ENCODE results near the gene PTPRD.

- TF ChIP-seq, protein P1, sequence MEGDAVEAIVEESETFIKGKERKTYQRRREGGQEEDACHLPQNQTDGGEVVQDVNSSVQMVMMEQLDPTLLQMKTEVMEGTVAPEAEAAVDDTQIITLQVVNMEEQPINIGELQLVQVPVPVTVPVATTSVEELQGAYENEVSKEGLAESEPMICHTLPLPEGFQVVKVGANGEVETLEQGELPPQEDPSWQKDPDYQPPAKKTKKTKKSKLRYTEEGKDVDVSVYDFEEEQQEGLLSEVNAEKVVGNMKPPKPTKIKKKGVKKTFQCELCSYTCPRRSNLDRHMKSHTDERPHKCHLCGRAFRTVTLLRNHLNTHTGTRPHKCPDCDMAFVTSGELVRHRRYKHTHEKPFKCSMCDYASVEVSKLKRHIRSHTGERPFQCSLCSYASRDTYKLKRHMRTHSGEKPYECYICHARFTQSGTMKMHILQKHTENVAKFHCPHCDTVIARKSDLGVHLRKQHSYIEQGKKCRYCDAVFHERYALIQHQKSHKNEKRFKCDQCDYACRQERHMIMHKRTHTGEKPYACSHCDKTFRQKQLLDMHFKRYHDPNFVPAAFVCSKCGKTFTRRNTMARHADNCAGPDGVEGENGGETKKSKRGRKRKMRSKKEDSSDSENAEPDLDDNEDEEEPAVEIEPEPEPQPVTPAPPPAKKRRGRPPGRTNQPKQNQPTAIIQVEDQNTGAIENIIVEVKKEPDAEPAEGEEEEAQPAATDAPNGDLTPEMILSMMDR (conservative IDR thresholded peaks at IDR 0.05; ENCODE audit: low read length): no peak
- no peak for TF ChIP-seq EZH2phosphoT487 (IDR thresholded peaks at IDR 0.05; ENCODE audit: borderline replicate concordance, low read depth, low read length)
Observed at GRCh38 chr9:10633785-10634184, 21.0 kb upstream of the PTPRD start.

All from OCI-LY7 (cell line).